Measurements from ENCODE around the gene NPHS2.
"Not testable (repeated sequence)": the region's sequence is repeated elsewhere in the genome, so short reads cannot be mapped to it uniquely, and the experiment has no call there.

NPHS2 gene

GRCh38 chr1:179547021-179547535 is 28.7 kb downstream of the NPHS2 start:
- no peak for DNase-seq (ENCODE audit: low spot score)

DNA sequence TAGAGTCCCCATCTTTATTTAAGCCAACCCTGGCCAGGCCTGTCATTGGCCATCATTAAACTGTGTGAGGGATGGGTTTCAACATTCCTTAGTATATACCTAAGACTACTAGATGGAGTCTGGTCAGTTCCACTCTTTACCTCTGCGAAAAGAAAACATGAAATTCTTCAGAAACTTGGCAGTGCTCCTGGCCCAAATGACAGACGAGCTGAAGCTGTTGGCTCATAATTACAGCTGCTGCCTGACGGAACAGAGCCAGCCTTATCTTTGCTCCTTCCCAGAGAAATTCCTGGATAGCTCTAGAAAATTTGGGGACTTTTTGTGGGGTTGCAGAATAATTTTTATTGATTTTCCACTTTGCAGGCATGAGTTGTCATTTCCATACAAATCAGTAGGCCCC is 30.4 kb downstream of the NPHS2 start:
- DNase-seq (ENCODE audit: low spot score) = no peak

- no peak for DNase-seq (ENCODE audit: low spot score)
Observed at GRCh38 chr1:179541774-179542173, 34.0 kb downstream of the NPHS2 start.

- no peak for DNase-seq (ENCODE audit: low spot score)
Observed at GRCh38 chr1:179530352-179530751, 45.4 kb downstream of the NPHS2 start.

DNA sequence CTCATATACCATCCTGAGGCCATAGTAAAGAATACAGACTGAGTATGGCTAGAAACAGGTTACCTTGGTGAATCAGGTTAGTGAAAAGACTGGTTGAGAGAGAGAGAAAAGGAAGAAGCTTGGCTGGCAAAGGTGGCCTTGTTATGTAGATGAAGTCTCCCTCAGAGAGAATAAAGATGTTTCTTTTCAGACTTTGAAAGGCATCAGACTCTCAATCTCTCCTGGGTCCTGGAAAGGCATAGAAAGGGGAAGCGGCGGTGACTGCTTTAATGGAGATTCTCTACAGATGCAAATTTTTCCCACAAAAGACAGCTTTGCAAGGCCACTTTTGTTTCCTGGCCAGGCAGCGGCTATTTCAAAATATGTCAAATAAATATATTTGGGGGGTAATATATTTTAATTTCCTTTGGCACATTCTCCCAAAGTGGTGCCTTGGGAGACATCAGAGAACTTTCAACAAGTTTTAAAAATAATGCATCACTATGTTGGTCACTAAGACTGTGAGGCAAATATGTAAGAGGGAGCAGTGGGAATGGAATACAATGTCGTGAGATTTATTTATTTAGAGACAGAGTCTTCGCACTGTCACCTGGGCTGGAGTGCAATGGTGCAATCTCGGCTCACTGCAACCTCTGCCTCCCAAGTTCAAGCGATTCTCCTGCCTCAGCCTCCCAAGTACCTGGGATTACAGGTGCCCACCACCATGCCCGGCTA is 46.1 kb downstream of the NPHS2 start:
- no peak for DNase-seq (ENCODE audit: low spot score)

GRCh38 chr1:179518544-179518943 is 57.2 kb downstream of the NPHS2 start:
- DNase-seq (ENCODE audit: low spot score) = not testable (repeated sequence)

DNA sequence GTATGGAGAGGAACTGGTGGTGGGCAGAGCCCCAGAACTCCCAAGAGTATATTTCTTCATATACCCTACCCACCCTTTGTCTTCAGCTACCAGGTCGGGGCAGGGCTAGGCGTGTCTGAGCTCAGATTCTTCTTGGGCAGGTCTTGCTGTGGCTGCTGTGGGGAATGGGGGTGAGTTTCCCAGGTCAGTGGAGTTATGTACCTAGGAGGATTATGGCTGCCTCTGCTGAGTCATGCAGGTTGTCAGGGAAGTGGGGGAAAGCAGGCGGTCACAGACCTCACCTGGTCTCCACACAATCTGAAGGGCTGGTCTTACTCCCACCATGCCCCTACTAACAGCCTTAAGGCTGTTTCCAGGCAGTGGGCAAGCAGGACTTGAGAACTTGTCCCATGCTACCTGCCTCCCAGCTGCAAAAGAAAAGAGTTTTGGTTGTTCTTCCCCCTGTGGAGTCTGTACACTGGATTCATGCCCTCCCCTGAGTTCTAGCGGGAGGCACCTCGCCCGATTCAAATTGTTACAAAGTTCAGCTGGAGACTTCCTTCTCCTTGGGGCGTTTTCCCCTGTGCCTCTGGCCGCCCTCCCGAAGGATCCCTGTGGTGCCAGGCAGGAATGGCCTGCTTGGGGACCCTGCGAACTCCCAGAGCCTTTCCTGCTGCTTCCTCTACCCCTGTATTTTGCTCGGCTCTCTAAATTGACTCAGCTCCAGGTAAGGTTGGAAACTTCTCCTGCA is 58.6 kb downstream of the NPHS2 start:
- no peak for DNase-seq (ENCODE audit: low spot score)

DNA sequence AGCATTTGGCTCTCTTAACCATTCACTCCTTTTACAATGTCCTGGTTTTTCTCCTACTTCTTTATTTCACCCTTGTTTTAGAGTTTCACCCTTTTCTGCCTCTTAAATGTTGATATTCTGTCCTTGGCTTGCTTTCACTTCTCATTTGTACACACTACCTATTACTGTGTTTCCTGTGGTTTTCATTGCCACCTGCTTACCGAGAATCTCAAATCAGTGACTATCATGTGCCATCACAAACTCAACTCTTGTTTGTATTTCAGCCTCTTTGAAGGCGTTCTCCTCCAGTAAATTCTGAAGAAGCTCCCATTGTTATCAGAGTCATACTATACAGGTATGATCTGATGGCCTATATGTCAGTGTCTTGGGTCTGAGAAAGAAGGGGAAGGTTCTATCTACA is 65.7 kb downstream of the NPHS2 start:
- DNase-seq (ENCODE audit: low spot score) = no peak

DNA sequence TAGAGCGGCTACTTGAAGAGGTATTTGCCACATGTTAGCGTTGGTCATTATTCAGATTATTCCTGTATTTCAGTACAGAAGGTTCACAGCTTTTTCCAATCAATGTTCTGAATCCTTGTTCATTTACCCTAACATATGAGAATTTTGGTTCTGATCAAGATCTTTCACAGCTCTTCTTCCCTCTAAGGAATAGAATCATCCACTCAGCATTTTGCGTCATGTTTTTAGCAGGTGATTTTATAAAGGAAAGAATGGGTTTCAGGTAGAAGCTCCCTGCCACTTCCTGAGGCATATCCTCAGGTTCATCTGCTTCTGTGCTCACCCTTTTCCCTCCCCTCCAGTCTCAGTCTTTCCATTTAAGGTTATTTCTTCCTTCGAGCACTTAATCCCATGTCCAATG is 66.4 kb downstream of the NPHS2 start:
- DNase-seq (ENCODE audit: low spot score) = no peak

DNA sequence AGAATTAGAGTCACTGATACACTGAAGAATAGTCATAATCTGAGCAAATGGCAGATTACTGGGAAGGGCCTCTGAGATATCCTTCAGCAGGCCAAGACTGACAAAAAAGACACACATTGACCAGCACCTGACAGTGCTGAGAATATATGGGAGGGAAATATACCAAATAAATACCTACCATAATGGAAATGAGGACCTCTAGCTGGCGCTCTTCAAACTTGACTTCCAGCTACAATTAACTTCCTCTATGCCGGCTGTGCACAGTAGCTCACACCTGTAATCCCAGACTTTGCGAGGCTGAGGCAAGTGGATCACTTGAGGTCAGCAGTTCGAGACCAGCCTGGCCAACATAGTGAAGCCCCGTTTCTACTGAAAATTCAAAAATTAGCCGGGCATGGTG is 69.5 kb downstream of the NPHS2 start:
- DNase-seq (ENCODE audit: low spot score) = no peak

Measured in hematopoietic multipotent progenitor cell treated with erythropoietin and hydrocortisone succinate and interleukin-3 and kit ligand, for 15 days (in vitro differentiated cells).